ENCODE results near the gene RGCC. TPM values are rescaled to one million over a fixed set of nuclear protein-coding genes. Genes with fewer than 3 reads are reported as not detected.

RGCC gene
- polyA plus RNA-seq, 1 donor from 2014 or later, result not detected

DNA sequence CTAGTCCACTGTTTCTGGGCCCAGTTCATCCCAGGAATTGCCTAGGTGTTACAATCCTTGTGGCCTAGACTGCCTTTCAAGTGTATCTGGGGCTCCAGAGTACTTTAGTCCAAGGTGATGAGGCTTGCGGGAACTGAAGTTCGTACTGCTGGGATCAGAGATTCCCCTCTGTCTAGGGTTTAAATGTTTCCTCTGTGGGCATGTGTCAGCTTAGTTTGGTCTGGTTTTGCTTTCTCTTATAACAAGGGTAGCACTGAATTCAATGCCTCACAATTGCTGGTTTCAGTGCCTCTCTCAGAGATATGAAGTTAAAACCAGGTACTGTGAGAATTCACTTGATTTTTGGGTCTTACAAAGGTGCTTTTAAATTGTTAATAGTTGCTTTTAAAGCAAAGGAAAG lies 30.8 kb downstream of the RGCC start:
- H3K27ac ChIP-seq (ENCODE audit: low read length), result no peak overlapping the region
- H3K9me2 ChIP-seq (ENCODE audit: insufficient read depth, low read length), result no peaks in the 10 kb centered on the region
- H3K9me3 ChIP-seq (ENCODE audit: low read length), result no peaks in the 10 kb centered on the region
- H3F3A ChIP-seq (ENCODE audit: insufficient read depth, low read length, poor library complexity, severe bottlenecking), result no peaks in the 10 kb centered on the region
- no peaks in the 10 kb centered on the region for H3K27me3 ChIP-seq (ENCODE audit: insufficient read depth, low read depth, low read length)
- H3K4me3 ChIP-seq (ENCODE audit: low read length), result no peak overlapping the region
- H3K4me2 ChIP-seq (ENCODE audit: low read length), result no peak overlapping the region
- H3K9ac ChIP-seq (ENCODE audit: low read length), result no peak overlapping the region
- H2AFZ ChIP-seq (ENCODE audit: low read depth, low read length), result no peak overlapping the region
- no peaks in the 10 kb centered on the region for H4K20me1 ChIP-seq (ENCODE audit: insufficient read depth)
- no peaks in the 10 kb centered on the region for H3K36me3 ChIP-seq (ENCODE audit: insufficient read depth, low read length)
- H3K79me2 ChIP-seq (replicated peaks; ENCODE audit: insufficient read depth, low read length), result no peaks in the 10 kb centered on the region
- TF ChIP-seq RAD21 (conservative IDR thresholded peaks at IDR 0.05), result no peak

DNA sequence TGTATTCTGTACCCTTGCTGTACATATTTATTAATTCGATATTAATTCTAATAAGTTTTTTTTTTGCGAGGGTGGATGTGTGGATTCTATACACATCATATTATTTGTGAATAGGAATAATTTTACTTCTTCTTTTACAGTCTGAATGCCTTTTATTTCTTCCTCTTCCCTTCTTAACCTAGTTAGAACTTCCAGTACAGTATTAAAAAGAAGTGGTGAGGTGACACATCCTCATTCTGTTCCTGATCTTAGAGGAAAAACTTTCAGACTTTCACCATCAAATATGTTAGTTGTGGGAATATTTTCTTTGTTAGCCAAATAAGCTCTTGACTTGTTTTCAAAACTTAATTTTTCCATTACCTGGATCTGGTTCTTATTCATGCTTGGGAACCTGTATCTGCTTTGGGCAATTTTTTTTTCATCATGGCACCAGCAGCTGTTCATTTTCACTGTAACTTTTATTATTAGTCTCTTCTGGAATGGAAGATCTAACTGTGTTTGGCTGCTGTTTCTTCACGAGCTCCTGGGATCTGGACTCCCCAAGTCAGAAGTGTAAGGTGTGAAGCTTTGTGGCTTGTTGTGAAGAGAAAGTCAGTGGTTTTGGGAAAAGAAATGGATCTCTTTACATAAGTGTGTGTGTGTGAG lies 33.1 kb downstream of the RGCC start:
- Histone ChIP-seq H3K36me3 (ENCODE audit: insufficient read depth, low read length) (no peaks in the 10 kb centered on the region), H3K9me2 (ENCODE audit: insufficient read depth, low read length) (no peaks in the 10 kb centered on the region), H2AFZ (ENCODE audit: low read depth, low read length) (no peak overlapping the region), H3F3A (ENCODE audit: insufficient read depth, low read length, poor library complexity, severe bottlenecking) (no peaks in the 10 kb centered on the region), H3K27ac (ENCODE audit: low read length) (no peak overlapping the region), H3K9ac (ENCODE audit: low read length) (no peak overlapping the region), H3K27me3 (ENCODE audit: insufficient read depth, low read depth, low read length) (no peaks in the 10 kb centered on the region), H3K4me2 (ENCODE audit: low read length) (no peak overlapping the region), H3K79me2 (replicated peaks; ENCODE audit: insufficient read depth, low read length) (no peaks in the 10 kb centered on the region), H3K4me3 (ENCODE audit: low read length) (no peak overlapping the region), H3K9me3 (ENCODE audit: low read length) (no peaks in the 10 kb centered on the region), H4K20me1 (ENCODE audit: insufficient read depth) (no peaks in the 10 kb centered on the region)
- TF ChIP-seq RAD21 (conservative IDR thresholded peaks at IDR 0.05) (no peak), POLR2AphosphoS5 (IDR thresholded peaks at IDR 0.05) (no peak), MXI1 (conservative IDR thresholded peaks at IDR 0.05; ENCODE audit: poor library complexity, severe bottlenecking) (no peak), SMC3 (conservative IDR thresholded peaks at IDR 0.05; ENCODE audit: poor library complexity) (no peak), EP300 (conservative IDR thresholded peaks at IDR 0.05; ENCODE audit: poor library complexity, severe bottlenecking) (no peak), EZH2 (IDR thresholded peaks at IDR 0.05; ENCODE audit: borderline replicate concordance, insufficient read depth, low read length, poor library complexity, severe bottlenecking) (no peak), TAF1 (IDR thresholded peaks at IDR 0.05; ENCODE audit: low read depth) (no peak)
- TF ChIP-seq, protein P1, sequence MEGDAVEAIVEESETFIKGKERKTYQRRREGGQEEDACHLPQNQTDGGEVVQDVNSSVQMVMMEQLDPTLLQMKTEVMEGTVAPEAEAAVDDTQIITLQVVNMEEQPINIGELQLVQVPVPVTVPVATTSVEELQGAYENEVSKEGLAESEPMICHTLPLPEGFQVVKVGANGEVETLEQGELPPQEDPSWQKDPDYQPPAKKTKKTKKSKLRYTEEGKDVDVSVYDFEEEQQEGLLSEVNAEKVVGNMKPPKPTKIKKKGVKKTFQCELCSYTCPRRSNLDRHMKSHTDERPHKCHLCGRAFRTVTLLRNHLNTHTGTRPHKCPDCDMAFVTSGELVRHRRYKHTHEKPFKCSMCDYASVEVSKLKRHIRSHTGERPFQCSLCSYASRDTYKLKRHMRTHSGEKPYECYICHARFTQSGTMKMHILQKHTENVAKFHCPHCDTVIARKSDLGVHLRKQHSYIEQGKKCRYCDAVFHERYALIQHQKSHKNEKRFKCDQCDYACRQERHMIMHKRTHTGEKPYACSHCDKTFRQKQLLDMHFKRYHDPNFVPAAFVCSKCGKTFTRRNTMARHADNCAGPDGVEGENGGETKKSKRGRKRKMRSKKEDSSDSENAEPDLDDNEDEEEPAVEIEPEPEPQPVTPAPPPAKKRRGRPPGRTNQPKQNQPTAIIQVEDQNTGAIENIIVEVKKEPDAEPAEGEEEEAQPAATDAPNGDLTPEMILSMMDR (IDR thresholded peaks at IDR 0.05; ENCODE audit: poor library complexity, severe bottlenecking), result no peak
- TF ChIP-seq, protein P2, sequence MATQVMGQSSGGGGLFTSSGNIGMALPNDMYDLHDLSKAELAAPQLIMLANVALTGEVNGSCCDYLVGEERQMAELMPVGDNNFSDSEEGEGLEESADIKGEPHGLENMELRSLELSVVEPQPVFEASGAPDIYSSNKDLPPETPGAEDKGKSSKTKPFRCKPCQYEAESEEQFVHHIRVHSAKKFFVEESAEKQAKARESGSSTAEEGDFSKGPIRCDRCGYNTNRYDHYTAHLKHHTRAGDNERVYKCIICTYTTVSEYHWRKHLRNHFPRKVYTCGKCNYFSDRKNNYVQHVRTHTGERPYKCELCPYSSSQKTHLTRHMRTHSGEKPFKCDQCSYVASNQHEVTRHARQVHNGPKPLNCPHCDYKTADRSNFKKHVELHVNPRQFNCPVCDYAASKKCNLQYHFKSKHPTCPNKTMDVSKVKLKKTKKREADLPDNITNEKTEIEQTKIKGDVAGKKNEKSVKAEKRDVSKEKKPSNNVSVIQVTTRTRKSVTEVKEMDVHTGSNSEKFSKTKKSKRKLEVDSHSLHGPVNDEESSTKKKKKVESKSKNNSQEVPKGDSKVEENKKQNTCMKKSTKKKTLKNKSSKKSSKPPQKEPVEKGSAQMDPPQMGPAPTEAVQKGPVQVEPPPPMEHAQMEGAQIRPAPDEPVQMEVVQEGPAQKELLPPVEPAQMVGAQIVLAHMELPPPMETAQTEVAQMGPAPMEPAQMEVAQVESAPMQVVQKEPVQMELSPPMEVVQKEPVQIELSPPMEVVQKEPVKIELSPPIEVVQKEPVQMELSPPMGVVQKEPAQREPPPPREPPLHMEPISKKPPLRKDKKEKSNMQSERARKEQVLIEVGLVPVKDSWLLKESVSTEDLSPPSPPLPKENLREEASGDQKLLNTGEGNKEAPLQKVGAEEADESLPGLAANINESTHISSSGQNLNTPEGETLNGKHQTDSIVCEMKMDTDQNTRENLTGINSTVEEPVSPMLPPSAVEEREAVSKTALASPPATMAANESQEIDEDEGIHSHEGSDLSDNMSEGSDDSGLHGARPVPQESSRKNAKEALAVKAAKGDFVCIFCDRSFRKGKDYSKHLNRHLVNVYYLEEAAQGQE (IDR thresholded peaks at IDR 0.05; ENCODE audit: borderline replicate concordance), result no peak
